HG02840 (cell line): ENCODE measurements around the gene TSC2.

ENCODE experiments used
- ATAC-seq: cut with Tn5 transposase; IDR thresholded peaks from one replicate; pipeline ENCODE4 v1.9.1; 2021; ENCODE audit warnings: mild to moderate bottlenecking, moderate library complexity, moderate number of reproducible peaks; ENCODE audit not compliant: unreplicated experiment, low FRiP score

Gene TSC2

GRCh38 chr16:2040787-2041522, 6.8 kb upstream of the TSC2 start:
- no peak for ATAC-seq

- no peak for ATAC-seq
These were observed 5.4 kb upstream of the TSC2 start for GRCh38 chr16:2042171-2042985.

- ATAC-seq, result no peak
These were observed 4.7 kb upstream of the TSC2 start for GRCh38 chr16:2042986-2043666.

GRCh38 chr16:2043667-2044451, 3.9 kb upstream of the TSC2 start:
- ATAC-seq, result no peak

- ATAC-seq, result no peak
These were observed 3.2 kb upstream of the TSC2 start for GRCh38 chr16:2044541-2044940.

GRCh38 chr16:2045965-2046892, 1.6 kb upstream of the TSC2 start:
- no peak for ATAC-seq

GRCh38 chr16:2046893-2047329, 874 bp upstream of the TSC2 start:
- ATAC-seq, result peak; percentile 2

- no peak for ATAC-seq
These were observed 345 bp downstream of the TSC2 start for GRCh38 chr16:2048116-2048543.

- no peak for ATAC-seq
These were observed 5.4 kb downstream of the TSC2 start for GRCh38 chr16:2053211-2053610.

GRCh38 chr16:2053897-2054296, 6.1 kb downstream of the TSC2 start:
- no peak for ATAC-seq

GRCh38 chr16:2054543-2055245, 6.9 kb downstream of the TSC2 start:
- no peak for ATAC-seq

GRCh38 chr16:2056077-2056476, 8.3 kb downstream of the TSC2 start:
- no peak for ATAC-seq

GRCh38 chr16:2056681-2057407, 9.1 kb downstream of the TSC2 start:
- ATAC-seq, result no peak

- ATAC-seq, result no peak
These were observed 9.7 kb downstream of the TSC2 start for GRCh38 chr16:2057438-2057837.

- ATAC-seq, result no peak
These were observed 10.6 kb downstream of the TSC2 start for GRCh38 chr16:2058420-2058819.

GRCh38 chr16:2058872-2059271, 11.1 kb downstream of the TSC2 start:
- ATAC-seq, result no peak

GRCh38 chr16:2060346-2060745, 12.6 kb downstream of the TSC2 start:
- ATAC-seq, result no peak

GRCh38 chr16:2061023-2061422, 13.2 kb downstream of the TSC2 start:
- ATAC-seq, result no peak
